GM23338 (cell line): ENCODE measurements around the gene NID2. TPM values are rescaled to one million over a fixed set of nuclear protein-coding genes. Genes with fewer than 3 reads are reported as not detected.

Source experiments
- ATAC-seq: fragments of 200-7000 bp; cut with Tn5 transposase; 3 replicates; pipeline ENCODE4 v1.9.1; 2020
- DNase-seq: peaks from one replicate; pipeline ENCODE4 v3.0.0-alpha.2; 2015; ENCODE audit warnings: low spot score
- H2AFZ ChIP-seq: fragments of 200-600 bp; sonication (generic); 2 replicates; pipeline ENCODE4 v1.8.0; 2016; ENCODE audit warnings: antibody characterized with exemption, mild to moderate bottlenecking, moderate library complexity
- H3F3A ChIP-seq: fragments of 200-600 bp; sonication (generic); replicated peaks from 2 replicates; pipeline ENCODE4 v1.8.0; 2017; ENCODE audit warnings: antibody characterized with exemption, mixed run types, low read depth
- H3K27ac ChIP-seq: fragments of 200-600 bp; sonication (generic); 2 replicates; pipeline ENCODE4 v1.6.1; 2016; ENCODE audit warnings: low read depth
- H3K27me3 ChIP-seq: fragments of 200-600 bp; sonication (generic); 2 replicates; pipeline ENCODE4 v1.8.0; 2016; ENCODE audit warnings: mild to moderate bottlenecking, mixed run types, moderate library complexity; ENCODE audit not compliant: insufficient read depth
- H3K36me3 ChIP-seq: fragments of 200-600 bp; sonication (generic); 2 replicates; pipeline ENCODE4 v1.8.0; 2016; ENCODE audit warnings: mild to moderate bottlenecking; ENCODE audit not compliant: insufficient read depth
- H3K4me1 ChIP-seq: fragments of 200-600 bp; sonication (generic); 2 replicates; pipeline ENCODE4 v1.8.0; 2016; ENCODE audit warnings: mild to moderate bottlenecking, moderate library complexity; ENCODE audit not compliant: insufficient read depth
- H3K4me2 ChIP-seq: fragments of 200-600 bp; sonication (generic); 2 replicates; pipeline ENCODE4 v1.7.1; 2017; ENCODE audit warnings: mixed run types
- H3K4me3 ChIP-seq: fragments of 200-600 bp; sonication (generic); 2 replicates; pipeline ENCODE4 v1.6.1; 2016; ENCODE audit warnings: mixed run types
- H3K79me2 ChIP-seq: fragments of 200-600 bp; sonication (generic); replicated peaks from 2 replicates; pipeline ENCODE4 v1.8.0; 2017; ENCODE audit warnings: mild to moderate bottlenecking; ENCODE audit not compliant: insufficient read depth
- H3K9me2 ChIP-seq: fragments of 200-600 bp; sonication (generic); 2 replicates; pipeline ENCODE4 v1.8.0; 2017; ENCODE audit not compliant: insufficient read depth
- H4K20me1 ChIP-seq: fragments of 200-600 bp; sonication (generic); replicated peaks from 2 replicates; pipeline ENCODE4 v1.8.0; 2017; ENCODE audit warnings: mild to moderate bottlenecking; ENCODE audit not compliant: insufficient read depth
- H3K27ac Mint-ChIP-seq: 2 replicates; pipeline ENCODE4 v1.8.0; 2020; ENCODE audit warnings: inconsistent platforms, mild to moderate bottlenecking, moderate library complexity, mixed read lengths
- H3K27me3 Mint-ChIP-seq: 3 replicates; pipeline ENCODE4 v1.8.0; 2022; ENCODE audit warnings: low read depth, mild to moderate bottlenecking, moderate library complexity, mixed read lengths, inconsistent platforms; ENCODE audit not compliant: insufficient read depth, poor library complexity
- H3K36me3 Mint-ChIP-seq: 3 replicates; pipeline ENCODE4 v1.8.0; 2021; ENCODE audit warnings: low read depth, mild to moderate bottlenecking, inconsistent platforms, moderate library complexity, mixed read lengths
- H3K4me1 Mint-ChIP-seq: 3 replicates; pipeline ENCODE4 v1.8.0; 2020; ENCODE audit warnings: mild to moderate bottlenecking, inconsistent platforms, mixed read lengths
- H3K4me3 Mint-ChIP-seq: 3 replicates; pipeline ENCODE4 v1.8.0; 2021; ENCODE audit warnings: moderate library complexity, mild to moderate bottlenecking, inconsistent platforms, mixed read lengths
- H3K9me3 Mint-ChIP-seq: 3 replicates; pipeline ENCODE4 v1.8.0; 2020; ENCODE audit warnings: moderate library complexity, mild to moderate bottlenecking, inconsistent platforms, mixed read lengths
- CTCF ChIP-seq, 2 experiments: fragments of 200-600 bp in 1 of 2; sonication (generic) in 1 of 2; conservative IDR thresholded peaks; 2 replicates each; pipeline versions ENCODE4 v1.5.1 to v1.6.1; 2016 to 2017; ENCODE audit warnings: antibody characterized with exemption in 2 of 2, low read depth in 2 of 2, mild to moderate bottlenecking in 2 of 2, moderate library complexity in 1 of 2
- EZH2phosphoT487 ChIP-seq: fragments of 200-600 bp; sonication (generic); IDR thresholded peaks from one replicate; pipeline ENCODE4 v1.8.1; 2018; ENCODE audit warnings: antibody characterized with exemption; ENCODE audit not compliant: unreplicated experiment
- polyA plus RNA-seq: library from polyadenylated mRNA; unstranded; fragments of >200 nt; fragmentation: Nextera tagmentation; extraction: Ambion mirVana; gene quantifications from 2 replicates; pipeline ENCODE4 v1.2.1, GENCODE V29; 2016
- total RNA-seq: library from RNA; depleted of rRNA; stranded (reverse); fragments of >200 nt; shearing (Covaris generic); gene quantifications from 2 replicates; pipeline ENCODE4 v1.2.3, GENCODE V29; 2014
- TF ChIP-seq, protein P1 (sequence below): IDR thresholded peaks from 2 replicates; pipeline ENCODE4 v1.6.1; 2016; ENCODE audit warnings: antibody characterized with exemption
- TF ChIP-seq, protein P2 (sequence below): IDR thresholded peaks from one replicate; pipeline ENCODE4 v1.6.1; 2018; ENCODE audit warnings: antibody characterized with exemption; ENCODE audit not compliant: unreplicated experiment

Gene NID2
- total and polyA plus RNA-seq, 2 experiments from 2014 or later: 4.3 to 10.4 TPM

- peaks cover 83% of the 10 kb centered on the region for H3K36me3 Mint-ChIP-seq
- no peaks in the 10 kb centered on the region for H3K9me3 Mint-ChIP-seq
- Histone ChIP-seq H3K4me3 (no peak overlapping the region), H3K4me2 (no peak overlapping the region), H3K27me3 (no peaks in the 10 kb centered on the region), H4K20me1 (peaks cover 13% of the 10 kb centered on the region; the same call in 1 of the 2 replicates), H3K4me1 (no peaks in the 10 kb centered on the region), H2AFZ (no peak overlapping the region), H3K36me3 (peaks cover 43% of the 10 kb centered on the region), H3K9me2 (no peaks in the 10 kb centered on the region), H3K27ac (no peak overlapping the region), H3K79me2 (peaks cover 70% of the 10 kb centered on the region), H3F3A (no peaks in the 10 kb centered on the region)
- H3K27me3 Mint-ChIP-seq: peaks cover 1% of the 10 kb centered on the region
- H3K27ac Mint-ChIP-seq: no peak overlapping the region
- no peaks in the 10 kb centered on the region for H3K4me1 Mint-ChIP-seq
- no peak overlapping the region for H3K4me3 Mint-ChIP-seq
- ATAC-seq: no peak
- DNase-seq: peak; percentile 56
- peak; percentile 53 to 80; a peak in 3 of 4 replicates for TF ChIP-seq CTCF (conservative IDR thresholded peaks at IDR 0.05; ENCODE audit: low read depth in 2 of 2)
- TF ChIP-seq, protein P1, sequence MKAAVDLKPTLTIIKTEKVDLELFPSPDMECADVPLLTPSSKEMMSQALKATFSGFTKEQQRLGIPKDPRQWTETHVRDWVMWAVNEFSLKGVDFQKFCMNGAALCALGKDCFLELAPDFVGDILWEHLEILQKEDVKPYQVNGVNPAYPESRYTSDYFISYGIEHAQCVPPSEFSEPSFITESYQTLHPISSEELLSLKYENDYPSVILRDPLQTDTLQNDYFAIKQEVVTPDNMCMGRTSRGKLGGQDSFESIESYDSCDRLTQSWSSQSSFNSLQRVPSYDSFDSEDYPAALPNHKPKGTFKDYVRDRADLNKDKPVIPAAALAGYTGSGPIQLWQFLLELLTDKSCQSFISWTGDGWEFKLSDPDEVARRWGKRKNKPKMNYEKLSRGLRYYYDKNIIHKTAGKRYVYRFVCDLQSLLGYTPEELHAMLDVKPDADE: no peak
Measured at GRCh38 chr14:51996148-51996746, 72.6 kb downstream of the NID2 start.

DNA sequence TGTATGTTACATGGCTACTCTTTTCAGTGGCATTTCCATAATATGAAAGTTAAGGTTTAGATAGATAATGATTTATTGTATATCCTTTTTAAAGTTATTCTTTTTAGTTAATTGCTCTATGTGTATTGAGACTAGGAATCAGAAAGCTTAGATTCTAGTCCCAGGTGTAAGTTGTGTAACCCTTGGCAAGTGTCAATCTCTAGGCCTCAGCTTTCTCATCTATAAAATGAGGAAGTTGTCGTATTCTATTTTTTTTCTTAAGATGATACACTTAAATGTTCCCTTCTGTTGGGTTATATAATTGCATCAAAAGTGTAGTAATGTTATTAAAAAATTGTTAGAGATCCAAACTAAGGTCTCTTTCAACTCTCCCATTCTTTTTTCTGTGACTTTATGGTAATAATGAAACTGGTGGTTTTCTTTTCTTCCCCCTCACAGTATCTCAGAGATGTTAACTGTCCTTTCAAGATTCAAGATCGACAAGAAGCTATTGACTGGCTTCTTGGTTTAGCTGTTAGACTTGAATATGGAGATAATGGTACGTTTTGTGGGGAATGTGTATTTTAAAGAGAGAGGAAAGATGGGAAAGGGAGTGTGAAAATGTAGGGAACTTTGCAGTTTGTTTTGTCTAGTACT lies 75.5 kb downstream of the NID2 start:
- DNase-seq (no peak), ATAC-seq (no peak)
- peaks cover 3% of the 10 kb centered on the region; the same call in 1 of the 2 replicates for H3K4me1 ChIP-seq
- H3K79me2 ChIP-seq: peaks cover 78% of the 10 kb centered on the region
- no peaks in the 10 kb centered on the region for H3K9me3 Mint-ChIP-seq
- H3K4me1 Mint-ChIP-seq: peaks cover 3% of the 10 kb centered on the region
- no peak overlapping the region for H3K27ac Mint-ChIP-seq
- H3K27me3 Mint-ChIP-seq: peaks cover 3% of the 10 kb centered on the region
- no peak overlapping the region for H3K4me2 ChIP-seq
- no peak overlapping the region for H3K4me3 Mint-ChIP-seq
- H3F3A ChIP-seq: no peaks in the 10 kb centered on the region
- H4K20me1 ChIP-seq: peaks cover 19% of the 10 kb centered on the region; the same call in 1 of the 2 replicates
- no peak overlapping the region for H3K27ac ChIP-seq
- no peaks in the 10 kb centered on the region for H3K27me3 ChIP-seq
- H2AFZ ChIP-seq: no peak overlapping the region
- H3K4me3 ChIP-seq: no peak overlapping the region
- no peaks in the 10 kb centered on the region for H3K9me2 ChIP-seq
- peaks cover 30% of the 10 kb centered on the region for H3K36me3 ChIP-seq
- peaks cover 65% of the 10 kb centered on the region for H3K36me3 Mint-ChIP-seq
- TF ChIP-seq, protein P1: no peak
- TF ChIP-seq CTCF (conservative IDR thresholded peaks at IDR 0.05; ENCODE audit: low read depth in 2 of 2): no peak
- TF ChIP-seq, protein P2, sequence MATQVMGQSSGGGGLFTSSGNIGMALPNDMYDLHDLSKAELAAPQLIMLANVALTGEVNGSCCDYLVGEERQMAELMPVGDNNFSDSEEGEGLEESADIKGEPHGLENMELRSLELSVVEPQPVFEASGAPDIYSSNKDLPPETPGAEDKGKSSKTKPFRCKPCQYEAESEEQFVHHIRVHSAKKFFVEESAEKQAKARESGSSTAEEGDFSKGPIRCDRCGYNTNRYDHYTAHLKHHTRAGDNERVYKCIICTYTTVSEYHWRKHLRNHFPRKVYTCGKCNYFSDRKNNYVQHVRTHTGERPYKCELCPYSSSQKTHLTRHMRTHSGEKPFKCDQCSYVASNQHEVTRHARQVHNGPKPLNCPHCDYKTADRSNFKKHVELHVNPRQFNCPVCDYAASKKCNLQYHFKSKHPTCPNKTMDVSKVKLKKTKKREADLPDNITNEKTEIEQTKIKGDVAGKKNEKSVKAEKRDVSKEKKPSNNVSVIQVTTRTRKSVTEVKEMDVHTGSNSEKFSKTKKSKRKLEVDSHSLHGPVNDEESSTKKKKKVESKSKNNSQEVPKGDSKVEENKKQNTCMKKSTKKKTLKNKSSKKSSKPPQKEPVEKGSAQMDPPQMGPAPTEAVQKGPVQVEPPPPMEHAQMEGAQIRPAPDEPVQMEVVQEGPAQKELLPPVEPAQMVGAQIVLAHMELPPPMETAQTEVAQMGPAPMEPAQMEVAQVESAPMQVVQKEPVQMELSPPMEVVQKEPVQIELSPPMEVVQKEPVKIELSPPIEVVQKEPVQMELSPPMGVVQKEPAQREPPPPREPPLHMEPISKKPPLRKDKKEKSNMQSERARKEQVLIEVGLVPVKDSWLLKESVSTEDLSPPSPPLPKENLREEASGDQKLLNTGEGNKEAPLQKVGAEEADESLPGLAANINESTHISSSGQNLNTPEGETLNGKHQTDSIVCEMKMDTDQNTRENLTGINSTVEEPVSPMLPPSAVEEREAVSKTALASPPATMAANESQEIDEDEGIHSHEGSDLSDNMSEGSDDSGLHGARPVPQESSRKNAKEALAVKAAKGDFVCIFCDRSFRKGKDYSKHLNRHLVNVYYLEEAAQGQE: no peak
- no peak for TF ChIP-seq EZH2phosphoT487
